Measurements from ENCODE around the gene ID1.

- TF ChIP-seq EZH2 (IDR thresholded peaks at IDR 0.05) (no peak), POLR2AphosphoS5 (IDR thresholded peaks at IDR 0.05; ENCODE audit: borderline replicate concordance, low read depth, low read length) (no peak), FOXP2 (optimal IDR thresholded peaks at IDR 0.05; ENCODE audit: control extremely low read depth, extremely low read length, insufficient read depth) (no peak)
Observed at GRCh38 chr20:31638816-31639215, 33.7 kb downstream of the ID1 start.
